ENCODE measurements around the gene ATAT1. TPM values are rescaled to one million over a fixed set of nuclear protein-coding genes. Genes with fewer than 3 reads are reported as not detected.

ATAT1 gene
- total RNA-seq, 1 experiment from 2014 or later, result 19.3 TPM

DNA sequence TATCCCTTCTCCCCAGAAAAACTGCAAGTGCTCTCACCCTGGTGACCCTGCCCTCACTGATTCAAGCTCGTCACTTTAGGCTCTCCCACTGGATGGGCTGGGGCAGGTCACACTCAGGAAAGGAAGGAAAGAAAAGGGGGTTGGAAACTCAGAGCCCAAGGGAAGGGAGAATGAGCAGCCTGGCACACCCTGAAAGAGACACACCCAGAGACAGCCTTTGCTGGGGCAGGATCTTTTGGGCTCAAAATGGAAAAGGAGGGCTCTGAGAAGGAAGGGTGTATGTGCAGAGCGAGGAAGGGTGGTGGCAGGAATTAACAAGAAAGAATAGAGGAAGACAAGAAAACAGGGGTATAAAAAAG is 57.3 kb downstream of the ATAT1 start:
- Mint-ChIP-seq H3K36me3 (peaks cover 3% of the 10 kb centered on the region), H3K9me3 (no peaks in the 10 kb centered on the region), H3K27ac (peak overlapping the region; percentile 55), H3K4me3 (peak overlapping the region; percentile 54), H3K27me3 (ENCODE audit: low read depth) (no peaks in the 10 kb centered on the region), H3K4me1 (peaks cover 68% of the 10 kb centered on the region)
- ChIA-PET CTCF (interaction anchor here (0.7 to 9.7 kb wide), 3 partner anchors 38 to 164 kb away, joined by 3 to 131 read pairs (median 7); no protein-coding TSS in a partner anchor), POLR2A (interaction anchor here (1.4 kb wide), 1 partner anchor 37 kb away, joined by 4 read pairs; no protein-coding TSS in a partner anchor)
- DNase-seq (ENCODE audit: low spot score) (no peak), ATAC-seq (no peak)
- no peak for TF ChIP-seq ZBTB21 (CRISPR knock-in tag; IDR thresholded peaks at IDR 0.05; ENCODE audit: borderline replicate concordance)
- no peak for TF ChIP-seq ATF1 (CRISPR knock-in tag; IDR thresholded peaks at IDR 0.05)
- TF ChIP-seq NR1H2 (CRISPR knock-in tag; IDR thresholded peaks at IDR 0.05), result no peak
- TF ChIP-seq, protein P1, sequence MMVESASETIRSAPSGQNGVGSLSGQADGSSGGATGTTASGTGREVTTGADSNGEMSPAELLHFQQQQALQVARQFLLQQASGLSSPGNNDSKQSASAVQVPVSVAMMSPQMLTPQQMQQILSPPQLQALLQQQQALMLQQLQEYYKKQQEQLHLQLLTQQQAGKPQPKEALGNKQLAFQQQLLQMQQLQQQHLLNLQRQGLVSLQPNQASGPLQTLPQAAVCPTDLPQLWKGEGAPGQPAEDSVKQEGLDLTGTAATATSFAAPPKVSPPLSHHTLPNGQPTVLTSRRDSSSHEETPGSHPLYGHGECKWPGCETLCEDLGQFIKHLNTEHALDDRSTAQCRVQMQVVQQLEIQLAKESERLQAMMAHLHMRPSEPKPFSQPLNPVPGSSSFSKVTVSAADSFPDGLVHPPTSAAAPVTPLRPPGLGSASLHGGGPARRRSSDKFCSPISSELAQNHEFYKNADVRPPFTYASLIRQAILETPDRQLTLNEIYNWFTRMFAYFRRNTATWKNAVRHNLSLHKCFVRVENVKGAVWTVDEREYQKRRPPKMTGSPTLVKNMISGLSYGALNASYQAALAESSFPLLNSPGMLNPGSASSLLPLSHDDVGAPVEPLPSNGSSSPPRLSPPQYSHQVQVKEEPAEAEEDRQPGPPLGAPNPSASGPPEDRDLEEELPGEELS (CRISPR knock-in tag; IDR thresholded peaks at IDR 0.05), result no peak
- no peak for TF ChIP-seq NFE2L1 (CRISPR knock-in tag; IDR thresholded peaks at IDR 0.05)
- TF ChIP-seq FOXK1 (CRISPR knock-in tag; IDR thresholded peaks at IDR 0.05), result no peak
- TF ChIP-seq, protein P2, sequence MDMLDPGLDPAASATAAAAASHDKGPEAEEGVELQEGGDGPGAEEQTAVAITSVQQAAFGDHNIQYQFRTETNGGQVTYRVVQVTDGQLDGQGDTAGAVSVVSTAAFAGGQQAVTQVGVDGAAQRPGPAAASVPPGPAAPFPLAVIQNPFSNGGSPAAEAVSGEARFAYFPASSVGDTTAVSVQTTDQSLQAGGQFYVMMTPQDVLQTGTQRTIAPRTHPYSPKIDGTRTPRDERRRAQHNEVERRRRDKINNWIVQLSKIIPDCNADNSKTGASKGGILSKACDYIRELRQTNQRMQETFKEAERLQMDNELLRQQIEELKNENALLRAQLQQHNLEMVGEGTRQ (CRISPR knock-in tag; IDR thresholded peaks at IDR 0.05), result no peak
- TF ChIP-seq ESRRA (CRISPR knock-in tag; IDR thresholded peaks at IDR 0.05; ENCODE audit: borderline replicate concordance), result no peak

DNA sequence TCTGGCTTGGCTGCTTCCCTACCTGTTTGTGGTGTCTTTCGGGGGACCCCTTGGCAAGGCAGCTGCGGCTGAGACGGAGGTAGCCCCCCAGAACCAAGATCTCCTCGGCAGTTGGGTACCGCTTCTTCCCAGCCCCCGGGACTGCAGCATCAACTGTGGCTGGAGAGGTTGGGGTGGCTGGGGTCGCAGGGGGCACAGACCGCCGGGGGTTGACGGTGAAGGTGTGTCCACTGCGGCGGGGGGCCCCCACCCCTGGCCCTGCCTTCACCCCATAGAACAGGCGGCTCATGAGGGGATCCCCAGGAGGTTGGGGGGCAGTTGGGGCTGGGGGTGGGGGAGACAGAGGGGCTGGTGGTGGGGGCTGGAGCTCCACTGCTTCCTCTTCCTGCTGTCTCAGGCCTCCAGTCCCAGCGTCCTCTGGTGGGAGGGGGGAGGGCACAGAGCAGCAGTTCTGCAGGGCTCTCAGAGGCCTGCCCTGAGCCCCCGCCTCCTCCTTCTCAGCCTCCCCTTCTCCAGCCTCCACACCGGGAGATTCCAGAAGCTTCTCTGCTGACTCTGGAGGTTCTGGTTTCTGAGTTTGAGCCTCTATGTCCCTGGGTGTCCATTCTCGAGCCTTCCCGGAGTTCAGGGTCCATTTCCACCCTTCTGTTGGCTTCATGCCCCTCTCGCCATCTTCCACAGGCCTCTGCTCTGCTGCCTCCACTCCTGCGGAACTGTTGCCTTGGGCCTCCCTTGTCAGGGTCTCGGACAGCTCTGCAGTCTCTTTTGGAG is 57.9 kb downstream of the ATAT1 start:
- H3K27me3 Mint-ChIP-seq (ENCODE audit: low read depth), result no peaks in the 10 kb centered on the region
- peak overlapping the region; percentile 80 for H3K4me3 Mint-ChIP-seq
- ChIA-PET POLR2A (interaction anchor here (1.4 kb wide), 1 partner anchor 36 kb away, joined by 4 read pairs; no protein-coding TSS in a partner anchor), CTCF (interaction anchor here (0.6 to 9.7 kb wide), 6 partner anchors 10 to 163 kb away, joined by 3 to 131 read pairs (median 4); partner anchors contain the start of gene MDC1)
- peak overlapping the region; percentile 7; the same call in 1 of the 2 replicates for H3K27ac Mint-ChIP-seq
- no peaks in the 10 kb centered on the region for H3K9me3 Mint-ChIP-seq
- no peak for DNase-seq (ENCODE audit: low spot score)
- TF ChIP-seq, protein P3, sequence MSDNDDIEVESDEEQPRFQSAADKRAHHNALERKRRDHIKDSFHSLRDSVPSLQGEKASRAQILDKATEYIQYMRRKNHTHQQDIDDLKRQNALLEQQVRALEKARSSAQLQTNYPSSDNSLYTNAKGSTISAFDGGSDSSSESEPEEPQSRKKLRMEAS (CRISPR knock-in tag; IDR thresholded peaks at IDR 0.05), result no peak
- TF ChIP-seq CBFB (CRISPR knock-in tag; IDR thresholded peaks at IDR 0.05; ENCODE audit: low read depth) (no peak), NR1H2 (CRISPR knock-in tag; IDR thresholded peaks at IDR 0.05) (no peak), ZNF232 (CRISPR knock-in tag; IDR thresholded peaks at IDR 0.05) (no peak), TP53 (CRISPR knock-in tag; IDR thresholded peaks at IDR 0.05) (no peak)
- TF ChIP-seq, protein P4, sequence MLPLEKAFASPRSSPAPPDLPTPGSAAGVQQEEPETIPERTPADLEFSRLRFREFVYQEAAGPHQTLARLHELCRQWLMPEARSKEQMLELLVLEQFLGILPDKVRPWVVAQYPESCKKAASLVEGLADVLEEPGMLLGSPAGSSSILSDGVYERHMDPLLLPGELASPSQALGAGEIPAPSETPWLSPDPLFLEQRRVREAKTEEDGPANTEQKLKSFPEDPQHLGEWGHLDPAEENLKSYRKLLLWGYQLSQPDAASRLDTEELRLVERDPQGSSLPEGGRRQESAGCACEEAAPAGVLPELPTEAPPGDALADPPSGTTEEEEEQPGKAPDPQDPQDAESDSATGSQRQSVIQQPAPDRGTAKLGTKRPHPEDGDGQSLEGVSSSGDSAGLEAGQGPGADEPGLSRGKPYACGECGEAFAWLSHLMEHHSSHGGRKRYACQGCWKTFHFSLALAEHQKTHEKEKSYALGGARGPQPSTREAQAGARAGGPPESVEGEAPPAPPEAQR (CRISPR knock-in tag; IDR thresholded peaks at IDR 0.05), result no peak
- ATAC-seq, result no peak
- H3K36me3 Mint-ChIP-seq, result peaks cover 3% of the 10 kb centered on the region
- peaks cover 68% of the 10 kb centered on the region for H3K4me1 Mint-ChIP-seq

DNA sequence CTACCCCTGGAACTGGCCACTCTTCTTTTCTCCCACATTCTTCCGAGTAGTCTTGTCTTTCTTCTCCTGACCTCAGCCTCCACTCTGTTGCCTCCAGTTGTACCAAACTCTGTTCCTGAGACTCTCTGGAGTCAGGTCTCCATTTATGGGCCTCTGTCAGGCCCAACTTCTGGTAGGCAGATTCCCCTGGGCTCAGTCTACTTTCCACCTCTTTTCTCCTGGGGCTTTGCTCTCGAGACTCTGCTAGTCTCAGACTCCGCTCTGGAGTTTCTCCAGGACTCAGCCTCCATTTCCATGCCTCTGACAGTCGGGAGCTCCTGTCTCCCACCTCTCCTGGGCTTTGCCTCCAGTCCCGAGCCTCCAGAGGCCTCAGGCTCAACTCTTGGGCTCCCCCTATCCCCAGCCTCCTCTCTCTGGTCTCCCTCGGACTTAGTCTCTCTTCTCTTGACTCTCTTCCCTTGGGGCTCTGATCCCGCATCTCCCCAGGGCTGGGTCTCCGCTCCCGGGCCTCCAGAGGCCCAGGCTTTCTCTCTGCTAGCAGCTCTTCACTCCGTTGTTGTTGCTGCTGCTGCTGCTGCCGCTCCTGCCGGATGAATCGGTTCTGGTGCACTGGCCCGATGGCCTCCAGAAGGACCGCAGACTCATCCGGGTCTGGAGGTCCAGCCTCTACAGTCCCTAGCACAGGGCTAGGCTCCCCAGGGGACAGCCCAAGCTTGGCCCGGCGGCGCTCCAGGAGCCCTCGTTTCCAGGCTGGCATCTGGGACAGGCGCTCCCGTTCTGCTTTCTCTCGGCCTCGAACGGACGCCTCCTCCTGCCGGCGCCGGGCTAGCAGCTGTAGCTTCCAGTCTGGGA is 58.7 kb downstream of the ATAT1 start:
- peak overlapping the region; percentile 7; the same call in 1 of the 2 replicates for H3K27ac Mint-ChIP-seq
- CTCF ChIA-PET, result interaction anchor here (0.6 to 9.7 kb wide), 5 partner anchors 9 to 45 kb away, joined by 3 to 131 read pairs (median 5); partner anchors contain the start of gene MDC1
- no peak for DNase-seq (ENCODE audit: low spot score)

More for the DNA sequence above, 58.7 kb downstream of the ATAT1 start:
- no peaks in the 10 kb centered on the region for H3K27me3 Mint-ChIP-seq (ENCODE audit: low read depth)
- H3K4me3 Mint-ChIP-seq, result peak overlapping the region; percentile 80
- no peaks in the 10 kb centered on the region for H3K9me3 Mint-ChIP-seq
- peak; percentile 20; the same call in 1 of the 2 replicates for TF ChIP-seq ZNF121 (CRISPR knock-in tag; IDR thresholded peaks at IDR 0.05)
- no peak for TF ChIP-seq JAZF1 (CRISPR knock-in tag; IDR thresholded peaks at IDR 0.05)
- ATAC-seq, result no peak
- H3K4me1 Mint-ChIP-seq, result peaks cover 68% of the 10 kb centered on the region
- H3K36me3 Mint-ChIP-seq, result peaks cover 3% of the 10 kb centered on the region
- POLR2A ChIA-PET, result interaction anchor here (0.5 kb wide), 1 partner anchor 17 kb away, joined by 4 read pairs; no protein-coding TSS in a partner anchor

Data from WTC11 (cell line).